GM18870 (cell line): ENCODE measurements around the gene NEU2.

Experiments used
- ATAC-seq: cut with Tn5 transposase; IDR thresholded peaks from one replicate; pipeline ENCODE4 v1.9.1; 2021; ENCODE audit warnings: moderate library complexity; ENCODE audit not compliant: unreplicated experiment

Gene NEU2

GRCh38 chr2:233032551-233033320 is at the start of gene NEU2:
TSS of gene NEU2 (plus strand) at chr2:233032672. CDS start at chr2:233032672, 0 bp downstream.
- ATAC-seq = no peak

- ATAC-seq = no peak
These were observed 49.4 kb upstream of the NEU2 start for GRCh38 chr2:232982926-232983668.

- ATAC-seq = no peak
These were observed 48.8 kb upstream of the NEU2 start for GRCh38 chr2:232983669-232984140.

- ATAC-seq = no peak
These were observed 47.8 kb upstream of the NEU2 start for GRCh38 chr2:232984451-232985207.

- ATAC-seq = no peak
These were observed 46.3 kb upstream of the NEU2 start for GRCh38 chr2:232986155-232986554.

GRCh38 chr2:232993231-232993821 is 39.1 kb upstream of the NEU2 start:
- no peak for ATAC-seq

- no peak for ATAC-seq
These were observed 38.0 kb upstream of the NEU2 start for GRCh38 chr2:232994446-232994845.

GRCh38 chr2:232997749-232998665 is 34.5 kb upstream of the NEU2 start:
- ATAC-seq = no peak

- no peak for ATAC-seq
These were observed 33.8 kb upstream of the NEU2 start for GRCh38 chr2:232998666-232998985.

- ATAC-seq = no peak
These were observed 33.1 kb upstream of the NEU2 start for GRCh38 chr2:232999354-232999753.

- ATAC-seq = no peak
These were observed 31.4 kb upstream of the NEU2 start for GRCh38 chr2:233000886-233001750.

- no peak for ATAC-seq
These were observed 29.4 kb upstream of the NEU2 start for GRCh38 chr2:233002829-233003657.

GRCh38 chr2:233003658-233004555 is 28.6 kb upstream of the NEU2 start:
- ATAC-seq = no peak

GRCh38 chr2:233005096-233005495 is 27.4 kb upstream of the NEU2 start:
- no peak for ATAC-seq

- ATAC-seq = no peak
These were observed 25.8 kb upstream of the NEU2 start for GRCh38 chr2:233006648-233007047.

GRCh38 chr2:233007270-233007669 is 25.2 kb upstream of the NEU2 start:
- ATAC-seq = no peak

GRCh38 chr2:233007739-233008138 is 24.7 kb upstream of the NEU2 start:
- ATAC-seq = no peak
